Measurements from ENCODE around the gene BTBD9.

The BTBD9 gene

GRCh38 chr6:38346291-38347079, 293.2 kb downstream of the BTBD9 start:
- Histone ChIP-seq H3K9me3 (no peaks in the 10 kb centered on the region), H3K4me3 (ENCODE audit: low read depth, low read length) (no peak overlapping the region), H3K4me1 (peaks cover 16% of the 10 kb centered on the region), H3K27me3 (no peaks in the 10 kb centered on the region), H3K36me3 (no peaks in the 10 kb centered on the region)
- no peak for DNase-seq
- TF ChIP-seq CTCF (IDR thresholded peaks at IDR 0.05; ENCODE audit: low read depth, low read length), result no peak

- no peak for TF ChIP-seq CTCF (IDR thresholded peaks at IDR 0.05; ENCODE audit: low read depth, low read length)
- no peaks in the 10 kb centered on the region for H3K36me3 ChIP-seq
- no peaks in the 10 kb centered on the region for H3K27me3 ChIP-seq
- no peak for DNase-seq
- no peak overlapping the region for H3K4me3 ChIP-seq (ENCODE audit: low read depth, low read length)
- no peaks in the 10 kb centered on the region for H3K9me3 ChIP-seq
- H3K4me1 ChIP-seq, result peaks cover 11% of the 10 kb centered on the region
Observed at GRCh38 chr6:38345586-38345985, 294.1 kb downstream of the BTBD9 start.

- no peaks in the 10 kb centered on the region for H3K9me3 ChIP-seq
- H3K4me3 ChIP-seq (ENCODE audit: low read depth, low read length), result no peak overlapping the region
- no peak for DNase-seq
- peaks cover 8% of the 10 kb centered on the region for H3K4me1 ChIP-seq
- no peaks in the 10 kb centered on the region for H3K36me3 ChIP-seq
- TF ChIP-seq CTCF (IDR thresholded peaks at IDR 0.05; ENCODE audit: low read depth, low read length), result no peak
- no peaks in the 10 kb centered on the region for H3K27me3 ChIP-seq
Observed at GRCh38 chr6:38341496-38341895, 298.2 kb downstream of the BTBD9 start.

- no peaks in the 10 kb centered on the region for H3K36me3 ChIP-seq
- no peaks in the 10 kb centered on the region for H3K9me3 ChIP-seq
- DNase-seq, result no peak
- no peak for TF ChIP-seq CTCF (IDR thresholded peaks at IDR 0.05; ENCODE audit: low read depth, low read length)
- no peaks in the 10 kb centered on the region for H3K4me1 ChIP-seq
- no peak overlapping the region for H3K4me3 ChIP-seq (ENCODE audit: low read depth, low read length)
- no peaks in the 10 kb centered on the region for H3K27me3 ChIP-seq
Observed at GRCh38 chr6:38339914-38340313, 299.8 kb downstream of the BTBD9 start.

GRCh38 chr6:38337819-38338465, 301.8 kb downstream of the BTBD9 start:
- Histone ChIP-seq H3K9me3 (no peaks in the 10 kb centered on the region), H3K27me3 (no peaks in the 10 kb centered on the region), H3K36me3 (no peaks in the 10 kb centered on the region), H3K4me3 (ENCODE audit: low read depth, low read length) (no peak overlapping the region), H3K4me1 (no peaks in the 10 kb centered on the region)
- DNase-seq, result no peak
- no peak for TF ChIP-seq CTCF (IDR thresholded peaks at IDR 0.05; ENCODE audit: low read depth, low read length)

- no peak for DNase-seq
- Histone ChIP-seq H3K4me1 (no peaks in the 10 kb centered on the region), H3K9me3 (no peaks in the 10 kb centered on the region), H3K4me3 (ENCODE audit: low read depth, low read length) (no peak overlapping the region), H3K27me3 (no peaks in the 10 kb centered on the region), H3K36me3 (no peaks in the 10 kb centered on the region)
- no peak for TF ChIP-seq CTCF (IDR thresholded peaks at IDR 0.05; ENCODE audit: low read depth, low read length)
Observed at GRCh38 chr6:38336922-38337321, 302.8 kb downstream of the BTBD9 start.
